Hematopoietic multipotent progenitor cell treated with erythropoietin and hydrocortisone succinate and interleukin-3 and kit ligand, for 8 days (in vitro differentiated cells): ENCODE data around the gene TMEM255A.
"Not testable (repeated sequence)": the region's sequence is repeated elsewhere in the genome, so short reads cannot be mapped to it uniquely, and the experiment has no call there.

Source experiments
- DNase-seq: peaks from one replicate; pipeline ENCODE4 v3.0.0-alpha.2; 2015

TMEM255A gene

DNA sequence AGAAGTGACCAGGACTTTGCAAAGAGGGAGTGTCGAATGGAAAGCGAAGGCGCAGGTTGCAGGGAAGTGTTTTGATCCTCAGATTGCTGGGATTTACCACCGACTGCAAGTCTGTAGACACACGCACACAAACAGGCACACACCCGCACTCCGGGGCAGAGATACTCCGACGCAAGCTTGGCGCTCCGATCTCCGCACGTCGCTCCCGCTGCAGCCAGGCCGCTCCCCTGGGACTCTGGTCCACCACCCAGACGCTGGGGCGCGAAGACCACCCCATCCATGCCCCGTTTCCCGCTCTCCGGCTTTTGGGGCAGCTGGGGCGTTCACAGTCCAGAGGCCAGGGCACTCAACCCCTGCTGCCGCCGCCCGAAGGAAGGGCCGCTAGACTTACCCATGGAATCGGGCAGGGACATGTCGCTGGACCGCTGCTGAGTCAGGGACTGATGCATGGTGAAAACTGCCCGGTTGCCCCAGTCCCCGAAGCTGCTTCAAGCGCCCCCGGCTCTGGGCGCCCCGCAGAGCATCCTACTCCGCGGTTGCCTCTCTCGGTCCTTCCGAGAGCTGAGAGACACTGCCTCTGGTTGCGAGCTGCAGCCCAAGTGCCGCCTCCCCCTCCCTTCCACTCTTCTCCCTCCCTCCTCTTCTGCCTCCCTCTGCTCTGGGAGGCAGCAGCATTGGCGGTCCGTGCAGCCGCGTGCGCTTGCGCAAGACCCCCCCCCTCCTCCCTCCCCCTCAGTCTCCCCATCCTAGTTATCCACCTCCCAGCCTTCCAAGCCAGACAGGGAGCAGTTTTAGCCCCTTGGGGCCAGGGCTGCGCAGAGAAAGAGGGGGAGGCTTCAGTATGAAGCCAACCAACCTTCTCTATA lies at the start of gene TMEM255A:
Gene TMEM255A (minus strand): TSS at position 601 of the 866 bp plus-strand sequence. CDS start 152 bp downstream, at position 449.
- no peak for DNase-seq

GRCh38 chrX:120358737-120359456 lies 47.6 kb upstream of the TMEM255A start:
- peak; percentile 3 for DNase-seq

- DNase-seq, result no peak
Measured at GRCh38 chrX:120357186-120357585, 45.9 kb upstream of the TMEM255A start.

DNA sequence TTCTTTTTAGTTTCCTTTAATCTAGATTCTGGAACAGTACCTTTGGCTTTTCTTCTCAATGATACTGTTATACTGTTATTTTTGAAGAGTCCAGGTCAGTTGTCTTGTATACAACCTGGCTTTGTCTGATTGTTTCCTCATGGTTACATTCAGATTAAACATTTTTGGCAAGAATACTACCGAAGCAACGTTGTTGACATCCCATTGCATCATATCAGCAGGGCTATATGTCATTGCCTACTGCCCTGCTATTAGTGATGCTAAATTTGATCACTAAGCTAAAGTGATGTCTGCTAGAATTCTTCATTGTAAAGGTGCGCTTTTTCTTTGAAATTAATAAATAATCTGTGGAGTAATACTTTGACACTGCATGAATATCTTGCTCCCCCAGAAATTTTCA lies 44.8 kb upstream of the TMEM255A start:
- DNase-seq, result no peak

GRCh38 chrX:120350450-120351138 lies 39.3 kb upstream of the TMEM255A start:
- DNase-seq, result no peak

GRCh38 chrX:120344566-120344965 lies 33.3 kb upstream of the TMEM255A start:
- DNase-seq, result not testable (repeated sequence)

DNA sequence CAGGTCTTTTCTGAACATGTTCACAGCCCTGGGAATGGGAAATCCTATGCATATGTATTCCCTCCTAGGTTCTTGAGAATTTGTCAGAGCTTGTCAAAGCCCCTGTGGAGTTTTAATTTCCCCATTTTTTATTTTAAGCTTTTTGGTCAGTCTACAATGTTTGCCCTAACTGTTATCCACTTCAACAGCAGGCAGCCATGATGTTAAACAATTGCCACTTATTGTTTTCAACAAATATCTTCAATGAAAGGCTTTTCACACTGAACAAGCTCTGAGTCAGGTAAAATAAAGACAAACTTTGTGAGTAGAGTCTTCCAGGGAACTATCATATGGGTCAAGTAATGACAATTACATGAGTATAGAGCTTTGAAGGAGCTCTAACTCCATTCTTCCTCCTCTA lies 25.6 kb upstream of the TMEM255A start:
- DNase-seq, result no peak

DNA sequence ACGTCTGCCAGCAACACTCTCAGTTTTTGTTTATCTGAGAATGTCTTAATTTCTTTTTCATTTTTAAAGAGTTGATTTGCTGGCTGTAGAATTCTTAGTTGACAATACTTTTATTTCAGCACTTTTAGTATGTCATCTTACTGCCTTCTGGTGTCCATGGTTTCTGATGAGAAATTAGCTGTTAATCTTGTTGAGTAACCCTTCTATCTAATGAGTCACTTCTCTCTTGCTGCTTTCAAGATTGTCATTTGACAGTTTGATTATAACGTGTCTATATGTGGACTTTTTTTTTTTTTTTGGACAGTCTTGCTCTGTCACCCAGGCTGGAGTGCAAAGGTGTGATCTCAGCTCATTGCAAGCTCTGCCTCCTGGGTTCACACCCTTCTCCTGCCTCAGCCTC lies 24.0 kb upstream of the TMEM255A start:
- peak; percentile 7 for DNase-seq

DNA sequence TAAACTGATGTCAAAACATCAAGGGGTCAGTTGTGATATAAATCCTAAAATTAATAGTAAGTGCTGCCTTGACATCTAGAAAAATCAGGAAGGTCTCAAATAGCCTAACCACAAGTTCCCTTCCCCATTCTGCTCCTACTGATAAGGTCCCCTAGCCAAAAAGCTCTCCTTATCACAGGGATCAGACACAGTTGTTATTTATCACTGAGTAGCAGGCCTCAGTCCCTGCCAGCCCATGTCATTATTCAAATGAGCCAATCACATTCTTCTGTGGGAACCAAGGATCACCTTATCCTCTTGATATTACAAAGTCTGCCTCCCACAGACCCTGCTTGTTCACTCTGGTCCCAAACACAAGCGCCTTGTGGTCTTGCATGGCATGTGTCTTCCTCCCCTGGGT lies 23.3 kb upstream of the TMEM255A start:
- DNase-seq, result peak; percentile 76

DNA sequence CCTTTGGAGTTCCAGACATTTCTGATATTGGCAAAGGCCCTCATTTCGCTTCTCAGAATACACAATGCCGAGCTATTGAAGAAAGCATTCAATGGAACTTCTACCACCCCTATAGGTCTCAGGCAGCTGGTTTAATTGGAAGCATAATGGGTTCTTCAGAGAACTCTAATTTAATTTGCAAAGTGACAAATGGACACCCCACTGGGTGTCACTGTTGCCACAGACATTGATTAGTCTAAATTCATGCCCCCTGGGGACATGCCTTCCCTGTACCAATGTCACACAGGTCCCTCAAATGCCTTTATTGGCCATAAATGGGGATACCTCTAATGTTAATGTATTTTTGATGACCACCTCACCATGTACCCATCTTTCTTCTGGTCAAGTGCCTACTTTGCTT lies 22.9 kb upstream of the TMEM255A start:
- DNase-seq, result peak; percentile 18

DNA sequence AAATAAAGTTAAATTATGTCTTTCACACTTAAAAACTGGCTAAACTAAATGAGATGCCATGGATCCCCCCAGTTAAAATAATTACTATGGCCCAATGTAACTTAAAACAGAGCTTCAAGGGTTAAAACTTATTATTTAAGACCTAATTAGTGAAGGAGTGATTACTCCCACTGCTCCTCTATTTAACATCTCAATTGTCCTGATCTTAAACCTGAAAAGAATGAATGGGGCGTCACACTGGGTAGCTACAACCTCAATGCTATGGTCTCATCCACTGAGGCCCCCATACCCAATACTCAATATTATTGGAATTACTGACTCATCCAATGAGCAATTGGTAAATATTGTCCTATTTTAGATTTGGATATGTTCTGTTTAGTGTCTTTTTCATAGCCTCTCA lies 21.1 kb upstream of the TMEM255A start:
- DNase-seq, result no peak

DNA sequence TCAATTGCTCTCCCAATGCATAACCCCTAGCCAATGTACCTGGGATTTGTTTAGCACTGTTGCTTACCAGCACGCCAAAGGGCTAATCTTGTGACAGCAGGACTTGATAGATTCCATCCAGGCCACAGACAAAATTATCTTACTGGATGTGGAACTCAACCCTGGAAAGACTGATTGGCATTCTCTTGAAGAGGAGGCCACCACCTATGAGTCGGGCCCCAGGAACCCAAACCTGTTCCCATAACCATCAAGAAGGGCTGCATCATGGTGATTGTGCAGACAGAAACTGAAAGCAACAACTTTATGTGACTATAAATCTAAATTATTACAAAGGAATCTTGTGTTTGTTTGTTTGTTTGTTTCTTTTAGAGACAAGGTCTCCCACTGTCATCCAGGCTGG lies 19.9 kb upstream of the TMEM255A start:
- no peak for DNase-seq

DNA sequence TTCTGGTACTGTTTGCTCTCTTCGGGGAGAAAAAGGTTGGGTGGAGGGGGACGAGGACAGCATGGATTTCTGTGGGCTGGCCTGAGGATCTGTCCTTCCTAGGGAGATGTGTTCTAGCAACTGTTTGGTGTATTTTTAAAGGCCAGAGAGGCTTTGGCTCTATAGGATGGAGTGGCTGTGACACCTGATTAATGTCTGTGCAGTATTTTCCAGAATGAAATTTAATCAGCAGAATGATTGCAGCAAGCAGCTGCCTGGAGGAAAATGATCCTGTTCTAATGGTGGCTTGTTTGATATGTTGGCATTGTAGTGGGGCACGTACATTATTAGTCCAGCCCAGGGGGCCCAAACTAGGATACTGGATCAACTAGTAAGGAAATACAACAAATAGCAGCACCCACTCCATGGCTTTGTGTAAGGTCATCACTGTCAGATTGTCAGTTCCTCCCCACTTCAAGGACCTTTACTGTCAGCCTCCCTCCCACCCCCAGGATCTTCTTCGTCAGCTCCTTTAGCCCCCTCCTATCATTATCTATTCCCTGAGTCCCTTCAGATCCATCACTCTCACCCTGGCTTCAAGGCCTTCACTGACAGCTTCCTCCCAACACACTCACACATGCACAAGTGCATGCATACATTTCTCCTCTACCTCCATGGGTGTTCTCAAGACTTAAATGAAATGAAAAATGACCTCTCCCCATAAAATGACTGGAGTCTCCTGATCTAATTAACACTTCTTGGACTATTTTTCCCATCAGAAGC lies 10.4 kb upstream of the TMEM255A start:
- DNase-seq, result no peak

DNA sequence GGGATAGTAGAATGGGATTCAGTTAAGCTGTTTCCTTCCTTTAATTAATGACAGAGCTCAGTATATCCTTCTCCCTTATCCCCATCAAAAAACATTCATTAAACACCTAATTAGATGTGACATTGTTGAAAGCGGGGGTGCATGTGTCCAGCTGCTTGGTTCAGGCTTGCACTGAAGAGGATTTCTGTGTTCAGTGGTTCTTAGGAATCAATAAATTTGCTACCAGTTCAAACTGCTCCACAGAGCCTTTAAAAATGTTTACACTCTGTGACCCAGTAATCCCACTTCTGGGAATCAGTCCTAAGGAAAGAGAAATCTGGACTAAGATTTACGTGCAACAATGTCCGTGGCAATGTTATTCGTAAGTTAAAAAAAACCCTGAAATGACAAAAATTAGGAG lies 7.2 kb upstream of the TMEM255A start:
- no peak for DNase-seq

DNA sequence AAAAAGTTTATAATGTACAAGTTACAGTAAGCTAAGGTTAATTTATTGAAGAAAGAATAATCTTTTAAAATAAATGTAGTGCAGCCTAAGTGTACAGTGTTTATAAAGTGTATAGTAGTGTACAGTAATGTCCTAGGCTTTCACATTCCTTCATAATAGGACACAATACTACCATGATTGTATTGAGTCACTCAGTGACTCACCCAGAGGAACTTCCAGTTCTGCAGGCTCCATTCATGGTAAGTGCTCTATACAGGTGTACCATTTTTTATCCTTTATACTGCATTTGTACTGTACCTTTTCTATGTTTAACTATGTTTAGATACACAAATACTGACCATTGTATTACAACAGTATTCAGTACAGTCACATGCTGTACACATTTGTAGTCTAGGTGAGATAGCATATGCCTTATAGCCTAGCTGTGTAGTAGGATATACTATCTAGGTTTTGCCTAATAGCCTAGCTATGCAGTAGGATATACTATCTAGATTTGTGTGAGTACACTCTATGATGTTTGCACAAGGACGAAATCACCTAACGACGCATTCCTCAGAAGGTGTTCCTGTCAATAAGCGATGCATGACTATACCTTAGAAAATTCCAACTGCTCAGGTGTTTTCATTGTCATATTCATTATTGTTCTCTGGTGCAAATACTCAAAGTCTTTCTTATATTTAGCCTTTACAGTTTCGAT lies 5.5 kb upstream of the TMEM255A start:
- no peak for DNase-seq

GRCh38 chrX:120315776-120316175 lies 4.5 kb upstream of the TMEM255A start:
- no peak for DNase-seq

DNA sequence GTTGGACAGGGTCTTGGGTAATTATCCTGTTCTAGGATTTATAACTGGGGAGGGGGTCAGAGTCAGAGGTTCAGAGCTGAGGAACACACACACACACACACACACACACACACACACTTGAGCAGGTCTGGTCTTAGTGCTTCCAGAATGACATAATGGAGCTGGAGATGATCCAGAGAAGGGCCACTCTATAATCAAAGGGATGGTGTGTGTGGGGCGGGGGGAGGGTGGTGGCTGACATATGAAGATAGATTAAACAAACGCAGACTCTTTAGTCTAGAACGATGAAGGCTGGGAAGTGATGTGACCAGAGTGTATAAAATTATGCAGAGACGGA lies 434 bp upstream of the TMEM255A start:
- no peak for DNase-seq

DNA sequence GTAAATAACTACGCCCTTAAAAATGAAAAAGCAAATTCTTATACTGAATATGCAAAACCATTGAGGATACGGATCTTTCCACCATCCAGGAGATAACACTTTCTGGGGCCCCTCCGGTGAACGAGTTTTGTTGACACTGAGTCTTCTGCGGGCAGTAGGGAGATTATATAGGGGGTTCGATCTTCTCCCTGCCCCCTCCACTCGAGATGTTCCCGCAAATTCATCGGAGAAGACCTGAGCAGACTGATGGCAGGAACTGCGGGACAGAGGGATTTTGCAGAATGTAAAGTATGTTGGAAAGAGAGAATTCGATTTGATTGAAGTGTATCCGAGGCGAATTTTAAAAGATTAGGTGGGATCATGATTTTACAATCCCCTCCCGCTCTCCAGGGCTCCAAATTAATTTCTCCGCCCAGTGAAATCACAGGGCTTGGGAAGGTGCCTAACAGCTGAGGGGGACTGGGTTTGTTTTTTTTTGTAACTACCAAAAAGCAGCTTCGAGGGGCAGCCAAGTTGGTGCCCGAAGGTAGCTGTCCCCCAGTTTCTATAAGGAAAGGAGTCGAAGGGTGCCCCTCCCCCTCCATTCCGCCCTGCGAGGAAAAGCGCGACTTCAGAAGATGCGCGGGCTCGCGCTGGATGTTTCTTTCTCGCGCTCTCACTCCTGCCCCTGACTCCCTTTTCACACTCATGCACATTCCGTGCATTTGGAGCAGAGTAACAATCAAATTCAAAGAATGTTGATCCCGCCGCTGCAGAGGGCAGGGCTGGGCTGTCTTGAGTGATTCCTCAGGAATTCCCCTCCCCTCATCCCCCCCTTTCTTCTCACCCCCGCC lies 1.2 kb downstream of the TMEM255A start:
- no peak for DNase-seq

- peak; percentile 77 for DNase-seq
Measured at GRCh38 chrX:120308959-120309872, 2.0 kb downstream of the TMEM255A start.

DNA sequence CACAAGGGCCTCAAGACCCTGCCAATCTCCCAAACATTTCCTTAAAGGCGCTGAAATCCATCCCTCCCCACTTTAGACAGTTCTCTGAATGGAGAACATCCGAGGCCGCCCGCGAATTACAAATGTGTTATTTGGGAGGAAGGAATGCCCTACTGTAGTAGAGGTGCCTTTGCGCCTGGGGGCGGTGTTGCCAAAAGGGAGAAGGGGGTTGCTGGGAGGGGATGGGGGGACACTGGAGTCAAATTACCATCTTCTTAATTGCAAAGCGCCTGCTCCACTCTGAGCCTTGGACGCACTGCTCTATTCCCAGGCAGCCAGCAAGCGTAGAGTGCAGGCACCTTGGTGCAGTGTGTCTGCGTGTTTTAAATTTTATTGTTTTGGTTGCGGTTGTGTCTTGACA lies 2.7 kb downstream of the TMEM255A start:
- DNase-seq, result peak; percentile 12
